ENCODE measurements around the gene DPEP2. TPM values are rescaled to one million over a fixed set of nuclear protein-coding genes. Genes with fewer than 3 reads are reported as not detected.

The DPEP2 gene
- total and polyA plus RNA-seq, 2 of the 13 experiments (the other 11 are each of a cell fraction or from before 2014, with no cell fraction given): 0.18 TPM; not detected in 1

DNA sequence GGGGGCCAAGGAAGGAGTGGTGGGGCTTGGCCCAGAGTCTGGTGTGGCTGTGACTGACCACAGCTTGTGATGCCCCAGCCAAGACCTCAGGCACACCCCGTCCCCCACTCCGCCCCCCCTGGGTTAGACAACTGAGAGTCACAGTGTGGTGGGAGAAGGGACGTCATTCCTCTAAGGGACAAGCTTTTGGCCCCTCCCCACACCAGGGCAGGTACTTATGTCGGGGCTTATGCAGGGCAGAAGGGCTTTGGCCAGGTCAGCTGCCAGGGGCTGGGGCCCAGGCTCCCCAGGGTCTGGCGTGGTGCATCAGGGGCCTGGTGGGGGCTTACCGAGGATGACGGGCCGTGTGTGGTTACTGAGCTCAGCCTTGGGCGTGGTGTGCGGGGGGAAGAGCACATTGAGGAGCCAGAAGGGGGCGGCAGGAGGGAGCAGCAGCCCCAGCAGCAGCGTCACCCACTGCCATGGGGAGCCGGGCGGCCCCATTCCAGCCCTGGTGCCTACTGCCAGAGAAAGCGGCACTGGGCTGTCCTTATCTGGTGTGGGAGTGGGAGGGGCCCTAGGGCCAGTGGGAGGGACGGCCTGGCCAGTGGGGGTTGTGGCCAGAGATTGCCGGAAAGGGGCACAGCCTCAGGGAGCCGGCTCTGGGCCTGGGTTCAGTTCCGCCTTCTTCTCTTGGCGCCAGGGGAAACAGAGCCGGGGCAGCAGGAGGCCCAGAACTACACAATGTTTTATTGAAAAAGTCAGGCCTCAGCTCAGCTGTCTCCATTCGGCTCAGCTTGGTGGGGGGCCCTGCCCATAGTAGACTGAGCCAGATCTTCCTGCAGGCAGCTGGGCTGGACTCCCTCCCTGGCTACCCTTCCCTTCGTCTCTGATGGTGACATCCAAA is 55.4 kb downstream of the DPEP2 start, which contains the start of gene LCAT:
Gene LCAT, minus strand, starts transcription at position 502 of the 886 bp plus-strand sequence. Its CDS starts 19 bp downstream, at position 483.
- no peak for FAIRE-seq
- POLR2A ChIA-PET: interaction anchor here (0.6 to 13.6 kb wide), 23 partner anchors 9 to 320 kb away, joined by 3 to 226 read pairs (median 5); partner anchors contain the start of genes ACD, CTRL, DDX28 and DPEP2
- peak within 1 kb of the TSS; percentile 61 for H3K9ac ChIP-seq (ENCODE audit: insufficient read depth, low read depth, low read length)
- H3K4me3 ChIP-seq (replicated peaks in 1 of 3; ENCODE audit: insufficient read depth in 1 of 3, low read depth in 2 of 3, low read length in 3 of 3): peak within 1 kb of the TSS; percentile 35 to 65 (median 55); a peak in 5 of 6 replicates
- peak; percentile 78 for DNase-seq (ENCODE audit: low spot score)
- CTCF ChIA-PET (ENCODE audit: low intra/inter-chr PET ratio, low total read pairs): interaction anchor here (1.3 kb wide), 1 partner anchor 97 kb away, joined by 5 read pairs; no protein-coding TSS in a partner anchor
- H3K27me3 ChIP-seq (ENCODE audit: control insufficient read depth in 1 of 2, insufficient read depth in 2 of 2, low read length in 2 of 2): no peaks in the 10 kb centered on the region
- peaks cover 17% of the 10 kb centered on the region; the same call in 1 of the 2 replicates for H4K20me1 ChIP-seq (ENCODE audit: insufficient read depth, low read length)
- peak within 1 kb of the TSS; percentile 85 for H3K27ac ChIP-seq (ENCODE audit: extremely low read length, insufficient read depth, low read length)
- H3K79me2 ChIP-seq (ENCODE audit: insufficient read depth, low read length): no peaks in the 10 kb centered on the region
- peak within 1 kb of the TSS; percentile 72 for H3K4me2 ChIP-seq (ENCODE audit: low read depth, low read length)
- intact Hi-C loops (cut with micrococcal nuclease; ENCODE audit: unreplicated experiment) (loop anchor here (1.0 to 2.0 kb wide), 3 partner anchors 9 to 97 kb away; partner anchors contain the start of gene SLC12A4), in situ Hi-C loops (cut with HindIII; ENCODE audit: extremely low pct_ligation_motif_present, low pct_unique_long_range_greater_than_20kb) (loop anchor here (5.0 kb wide), 1 partner anchor 98 kb away; no protein-coding TSS in a partner anchor)
- WGBS (ENCODE audit: low lambda C conversion rate): 8% methylated on average over 10 of the region's 23 CpGs
- peaks cover 52% of the 10 kb centered on the region for H3K4me1 ChIP-seq (ENCODE audit: insufficient read depth, low read length)
- H3K36me3 ChIP-seq (replicated peaks in 1 of 2; ENCODE audit: control insufficient read depth in 1 of 2, insufficient read depth in 2 of 2, low read length in 2 of 2): peaks cover 37 to 53% of the 10 kb centered on the region in 2 experiments
- peak; percentile 71 for ATAC-seq
- BruUV-seq (replicated peaks): TSS peak; percentile 54
- no peak within 1 kb of the TSS for H2AFZ ChIP-seq (ENCODE audit: low read length)
- no peaks in the 10 kb centered on the region for H3K9me3 ChIP-seq (ENCODE audit: low read length)
- no peak for TF ChIP-seq PAX8 (CRISPR knock-in tag; IDR thresholded peaks at IDR 0.05; ENCODE audit: borderline replicate concordance)
- peak; percentile 39; the same call in 1 of the 2 replicates for TF ChIP-seq NFYC (CRISPR knock-in tag; IDR thresholded peaks at IDR 0.05)
- TF ChIP-seq, protein P1, sequence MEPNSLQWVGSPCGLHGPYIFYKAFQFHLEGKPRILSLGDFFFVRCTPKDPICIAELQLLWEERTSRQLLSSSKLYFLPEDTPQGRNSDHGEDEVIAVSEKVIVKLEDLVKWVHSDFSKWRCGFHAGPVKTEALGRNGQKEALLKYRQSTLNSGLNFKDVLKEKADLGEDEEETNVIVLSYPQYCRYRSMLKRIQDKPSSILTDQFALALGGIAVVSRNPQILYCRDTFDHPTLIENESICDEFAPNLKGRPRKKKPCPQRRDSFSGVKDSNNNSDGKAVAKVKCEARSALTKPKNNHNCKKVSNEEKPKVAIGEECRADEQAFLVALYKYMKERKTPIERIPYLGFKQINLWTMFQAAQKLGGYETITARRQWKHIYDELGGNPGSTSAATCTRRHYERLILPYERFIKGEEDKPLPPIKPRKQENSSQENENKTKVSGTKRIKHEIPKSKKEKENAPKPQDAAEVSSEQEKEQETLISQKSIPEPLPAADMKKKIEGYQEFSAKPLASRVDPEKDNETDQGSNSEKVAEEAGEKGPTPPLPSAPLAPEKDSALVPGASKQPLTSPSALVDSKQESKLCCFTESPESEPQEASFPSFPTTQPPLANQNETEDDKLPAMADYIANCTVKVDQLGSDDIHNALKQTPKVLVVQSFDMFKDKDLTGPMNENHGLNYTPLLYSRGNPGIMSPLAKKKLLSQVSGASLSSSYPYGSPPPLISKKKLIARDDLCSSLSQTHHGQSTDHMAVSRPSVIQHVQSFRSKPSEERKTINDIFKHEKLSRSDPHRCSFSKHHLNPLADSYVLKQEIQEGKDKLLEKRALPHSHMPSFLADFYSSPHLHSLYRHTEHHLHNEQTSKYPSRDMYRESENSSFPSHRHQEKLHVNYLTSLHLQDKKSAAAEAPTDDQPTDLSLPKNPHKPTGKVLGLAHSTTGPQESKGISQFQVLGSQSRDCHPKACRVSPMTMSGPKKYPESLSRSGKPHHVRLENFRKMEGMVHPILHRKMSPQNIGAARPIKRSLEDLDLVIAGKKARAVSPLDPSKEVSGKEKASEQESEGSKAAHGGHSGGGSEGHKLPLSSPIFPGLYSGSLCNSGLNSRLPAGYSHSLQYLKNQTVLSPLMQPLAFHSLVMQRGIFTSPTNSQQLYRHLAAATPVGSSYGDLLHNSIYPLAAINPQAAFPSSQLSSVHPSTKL (CRISPR knock-in tag; IDR thresholded peaks at IDR 0.05): peak; percentile 37; the same call in 1 of the 2 replicates
- no peak for TF ChIP-seq HNF4G (IDR thresholded peaks at IDR 0.05; ENCODE audit: borderline replicate concordance, low read depth, low read length)
- TF ChIP-seq HNF4G (CRISPR knock-in tag; IDR thresholded peaks at IDR 0.05; ENCODE audit: borderline replicate concordance, low read depth): no peak; the same call in 1 of the 2 replicates
- no peak for TF ChIP-seq SYNCRIP (IDR thresholded peaks at IDR 0.05; ENCODE audit: insufficient read depth, low read depth, low read length)
- TF ChIP-seq SMAD3 (CRISPR knock-in tag; IDR thresholded peaks at IDR 0.05): no peak
- TF ChIP-seq ZNF24 (IDR thresholded peaks at IDR 0.05): 0 out of 2 replicates have a peak, but pooled peaks have one; percentile 4
- TF ChIP-seq ZNF556 (CRISPR knock-in tag; IDR thresholded peaks at IDR 0.05; ENCODE audit: borderline replicate concordance): no peak
- TF ChIP-seq, protein P2, sequence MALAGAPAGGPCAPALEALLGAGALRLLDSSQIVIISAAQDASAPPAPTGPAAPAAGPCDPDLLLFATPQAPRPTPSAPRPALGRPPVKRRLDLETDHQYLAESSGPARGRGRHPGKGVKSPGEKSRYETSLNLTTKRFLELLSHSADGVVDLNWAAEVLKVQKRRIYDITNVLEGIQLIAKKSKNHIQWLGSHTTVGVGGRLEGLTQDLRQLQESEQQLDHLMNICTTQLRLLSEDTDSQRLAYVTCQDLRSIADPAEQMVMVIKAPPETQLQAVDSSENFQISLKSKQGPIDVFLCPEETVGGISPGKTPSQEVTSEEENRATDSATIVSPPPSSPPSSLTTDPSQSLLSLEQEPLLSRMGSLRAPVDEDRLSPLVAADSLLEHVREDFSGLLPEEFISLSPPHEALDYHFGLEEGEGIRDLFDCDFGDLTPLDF (CRISPR knock-in tag; IDR thresholded peaks at IDR 0.05): 0 out of 2 replicates have a peak, but pooled peaks have one; percentile 44
- TF ChIP-seq, protein P3, sequence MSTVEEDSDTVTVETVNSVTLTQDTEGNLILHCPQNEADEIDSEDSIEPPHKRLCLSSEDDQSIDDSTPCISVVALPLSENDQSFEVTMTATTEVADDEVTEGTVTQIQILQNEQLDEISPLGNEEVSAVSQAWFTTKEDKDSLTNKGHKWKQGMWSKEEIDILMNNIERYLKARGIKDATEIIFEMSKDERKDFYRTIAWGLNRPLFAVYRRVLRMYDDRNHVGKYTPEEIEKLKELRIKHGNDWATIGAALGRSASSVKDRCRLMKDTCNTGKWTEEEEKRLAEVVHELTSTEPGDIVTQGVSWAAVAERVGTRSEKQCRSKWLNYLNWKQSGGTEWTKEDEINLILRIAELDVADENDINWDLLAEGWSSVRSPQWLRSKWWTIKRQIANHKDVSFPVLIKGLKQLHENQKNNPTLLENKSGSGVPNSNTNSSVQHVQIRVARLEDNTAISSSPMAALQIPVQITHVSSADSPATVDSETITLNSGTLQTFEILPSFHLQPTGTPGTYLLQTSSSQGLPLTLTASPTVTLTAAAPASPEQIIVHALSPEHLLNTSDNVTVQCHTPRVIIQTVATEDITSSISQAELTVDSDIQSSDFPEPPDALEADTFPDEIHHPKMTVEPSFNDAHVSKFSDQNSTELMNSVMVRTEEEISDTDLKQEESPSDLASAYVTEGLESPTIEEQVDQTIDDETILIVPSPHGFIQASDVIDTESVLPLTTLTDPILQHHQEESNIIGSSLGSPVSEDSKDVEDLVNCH (CRISPR knock-in tag; IDR thresholded peaks at IDR 0.05): no peak
- TF ChIP-seq CEBPB (IDR thresholded peaks at IDR 0.05; ENCODE audit: borderline replicate concordance, low read depth, low read length): no peak
- peak; percentile 24; the same call in 1 of the 2 replicates for TF ChIP-seq RXRB (CRISPR knock-in tag; IDR thresholded peaks at IDR 0.05; ENCODE audit: borderline replicate concordance)
- peak; percentile 7; the same call in 1 of the 2 replicates for TF ChIP-seq ZBTB7A (CRISPR knock-in tag; IDR thresholded peaks at IDR 0.05)
- TF ChIP-seq KMT2B (CRISPR knock-in tag; IDR thresholded peaks at IDR 0.05): peak; percentile 52; the same call in 1 of the 2 replicates

All from HepG2 (cell line).